Stimulated activated CD8-positive, alpha-beta memory T cell treated with anti-CD3 and anti-CD28 coated beads, Interleukin-12 subunit alpha, Interleukin-12 subunit beta, amount 100 ng/mL, for 1 hour (primary cell): Measurements from ENCODE around the gene NTMT1.
"Not testable (repeated sequence)": the region's sequence is repeated elsewhere in the genome, so short reads cannot be mapped to it uniquely, and the experiment has no call there.

ENCODE experiments used
- DNase-seq: peaks from one replicate; pipeline ENCODE4 v3.0.0-alpha.2; 2020; ENCODE audit warnings: low read depth

The NTMT1 gene

GRCh38 chr9:129654554-129655040 lies 28.6 kb downstream of the NTMT1 start:
- no peak for DNase-seq

- no peak for DNase-seq
Measured at GRCh38 chr9:129655154-129655553, 29.2 kb downstream of the NTMT1 start.

- DNase-seq, result no peak
Measured at GRCh38 chr9:129655696-129656095, 29.7 kb downstream of the NTMT1 start.

- DNase-seq, result no peak
Measured at GRCh38 chr9:129656795-129657390, 30.9 kb downstream of the NTMT1 start.

- DNase-seq, result no peak
Measured at GRCh38 chr9:129661029-129661428, 35.1 kb downstream of the NTMT1 start.

- not testable (repeated sequence) for DNase-seq
Measured at GRCh38 chr9:129662239-129662638, 36.3 kb downstream of the NTMT1 start.

- DNase-seq, result no peak
Measured at GRCh38 chr9:129664746-129665388, 38.9 kb downstream of the NTMT1 start.

GRCh38 chr9:129665389-129665775 lies 39.4 kb downstream of the NTMT1 start, which contains the start of gene PRRX2:
PRRX2 (plus strand) TSS chr9:129665647; CDS start chr9:129665868, 221 bp downstream.
- DNase-seq, result no peak

- DNase-seq, result no peak
Measured at GRCh38 chr9:129665814-129666520, 40.0 kb downstream of the NTMT1 start.

- no peak for DNase-seq
Measured at GRCh38 chr9:129666575-129666974, 40.6 kb downstream of the NTMT1 start.

- no peak for DNase-seq
Measured at GRCh38 chr9:129667378-129667777, 41.4 kb downstream of the NTMT1 start.

- no peak for DNase-seq
Measured at GRCh38 chr9:129667850-129668249, 41.9 kb downstream of the NTMT1 start.

- DNase-seq, result no peak
Measured at GRCh38 chr9:129669141-129669718, 43.3 kb downstream of the NTMT1 start.

GRCh38 chr9:129669946-129670345 lies 44.0 kb downstream of the NTMT1 start:
- no peak for DNase-seq

GRCh38 chr9:129671065-129671464 lies 45.1 kb downstream of the NTMT1 start:
- no peak for DNase-seq

- no peak for DNase-seq
Measured at GRCh38 chr9:129671519-129671918, 45.6 kb downstream of the NTMT1 start.

- DNase-seq, result no peak
Measured at GRCh38 chr9:129672702-129673101, 46.7 kb downstream of the NTMT1 start.

- no peak for DNase-seq
Measured at GRCh38 chr9:129673602-129674001, 47.6 kb downstream of the NTMT1 start.

- no peak for DNase-seq
Measured at GRCh38 chr9:129674229-129674628, 48.3 kb downstream of the NTMT1 start.

GRCh38 chr9:129675620-129676019 lies 49.7 kb downstream of the NTMT1 start:
- DNase-seq, result no peak

GRCh38 chr9:129676287-129676686 lies 50.3 kb downstream of the NTMT1 start:
- DNase-seq, result no peak

- DNase-seq, result no peak
Measured at GRCh38 chr9:129676975-129677374, 51.0 kb downstream of the NTMT1 start.

- no peak for DNase-seq
Measured at GRCh38 chr9:129677456-129677855, 51.5 kb downstream of the NTMT1 start.
